Ascending aorta (tissue), 2 donors: Measurements from ENCODE around the gene WNT6. TPM values are rescaled to one million over a fixed set of nuclear protein-coding genes. Genes with fewer than 3 reads are reported as not detected.

Experiments
- DNase-seq, 2 donors: peaks; one replicate each; pipeline ENCODE4 v3.0.0-alpha.2; 2019; ENCODE audit warnings: low spot score in 2 of 2
- H3K27ac ChIP-seq, 2 donors: fragments of 200-600 bp; sonication (generic); one replicate each; pipeline ENCODE4 v1.5.1; 2016 to 2017; ENCODE audit warnings: mild to moderate bottlenecking in 1 of 2
- H3K27me3 ChIP-seq: fragments of 200-600 bp; sonication (generic); one replicate; pipeline ENCODE4 v1.5.1; 2017
- H3K36me3 ChIP-seq, 2 donors: fragments of 200-600 bp; sonication (generic); one replicate each; pipeline ENCODE4 v1.5.1; 2016
- H3K4me1 ChIP-seq, 2 donors: fragments of 200-600 bp; sonication (generic); one replicate each; pipeline ENCODE4 v1.5.1; 2016 to 2017; ENCODE audit warnings: mild to moderate bottlenecking in 1 of 2
- H3K4me3 ChIP-seq, 2 donors: fragments of 200-600 bp; sonication (generic); one replicate each; pipeline ENCODE4 v1.5.1; 2016 to 2017; ENCODE audit warnings: mild to moderate bottlenecking in 1 of 2
- H3K9me3 ChIP-seq, 2 donors: fragments of 200-600 bp; sonication (generic); one replicate each; pipeline ENCODE4 v1.5.1; 2016
- intact Hi-C: fragments of 100-400 bp; cut with DNase I; formaldehyde crosslinking; loops from one replicate; pipeline ENCODE4 v1.15.1; 2023
- total RNA-seq: library from RNA; depleted of rRNA; stranded (reverse); fragments of >200 nt; gene quantifications from one replicate; pipeline ENCODE4 v1.1.0, GENCODE V29; 2016
- TF ChIP-seq, protein P1 (sequence below), 3 experiments: fragments of 200-600 bp in 2 of 3; fragments of 450-650 bp in 1 of 3; sonication (generic) in 2 of 3; IDR thresholded peaks; one replicate each; pipeline ENCODE4 v1.5.1; 2016 to 2019; ENCODE audit warnings: antibody characterized with exemption in 3 of 3, mild to moderate bottlenecking in 1 of 3, moderate library complexity in 1 of 3

The WNT6 gene
- total RNA-seq, 1 donor from 2014 or later: 1.2 TPM

DNA sequence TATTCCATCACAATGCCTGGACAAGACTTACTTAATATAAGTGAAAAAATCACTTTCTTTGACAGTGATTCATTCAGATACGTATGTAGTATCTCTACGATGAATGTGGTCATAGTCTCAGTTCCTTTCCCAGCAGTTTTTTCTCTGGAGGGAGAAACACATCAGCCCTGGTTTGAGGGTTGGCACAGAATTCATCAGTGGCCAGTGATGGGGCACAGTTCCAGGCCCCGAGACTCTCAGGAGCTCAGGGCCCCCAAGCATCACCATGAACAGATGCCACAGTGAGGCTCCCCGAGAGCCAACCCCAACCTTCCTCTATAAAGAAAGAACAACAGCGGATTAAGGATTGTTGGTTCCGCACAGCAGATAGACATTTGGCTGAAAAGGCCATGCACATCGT lies 40.5 kb upstream of the WNT6 start:
- Histone ChIP-seq H3K4me1 (no peaks in the 10 kb centered on the region), H3K27me3 (no peaks in the 10 kb centered on the region), H3K36me3 (peaks cover 41 to 58% of the 10 kb centered on the region in 2 donors), H3K27ac (no peak overlapping the region), H3K9me3 (no peaks in the 10 kb centered on the region), H3K4me3 (no peak overlapping the region)
- TF ChIP-seq, protein P1, sequence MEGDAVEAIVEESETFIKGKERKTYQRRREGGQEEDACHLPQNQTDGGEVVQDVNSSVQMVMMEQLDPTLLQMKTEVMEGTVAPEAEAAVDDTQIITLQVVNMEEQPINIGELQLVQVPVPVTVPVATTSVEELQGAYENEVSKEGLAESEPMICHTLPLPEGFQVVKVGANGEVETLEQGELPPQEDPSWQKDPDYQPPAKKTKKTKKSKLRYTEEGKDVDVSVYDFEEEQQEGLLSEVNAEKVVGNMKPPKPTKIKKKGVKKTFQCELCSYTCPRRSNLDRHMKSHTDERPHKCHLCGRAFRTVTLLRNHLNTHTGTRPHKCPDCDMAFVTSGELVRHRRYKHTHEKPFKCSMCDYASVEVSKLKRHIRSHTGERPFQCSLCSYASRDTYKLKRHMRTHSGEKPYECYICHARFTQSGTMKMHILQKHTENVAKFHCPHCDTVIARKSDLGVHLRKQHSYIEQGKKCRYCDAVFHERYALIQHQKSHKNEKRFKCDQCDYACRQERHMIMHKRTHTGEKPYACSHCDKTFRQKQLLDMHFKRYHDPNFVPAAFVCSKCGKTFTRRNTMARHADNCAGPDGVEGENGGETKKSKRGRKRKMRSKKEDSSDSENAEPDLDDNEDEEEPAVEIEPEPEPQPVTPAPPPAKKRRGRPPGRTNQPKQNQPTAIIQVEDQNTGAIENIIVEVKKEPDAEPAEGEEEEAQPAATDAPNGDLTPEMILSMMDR (IDR thresholded peaks at IDR 0.05): no peak
- no peak for DNase-seq
- intact Hi-C loops: no loop called here

DNA sequence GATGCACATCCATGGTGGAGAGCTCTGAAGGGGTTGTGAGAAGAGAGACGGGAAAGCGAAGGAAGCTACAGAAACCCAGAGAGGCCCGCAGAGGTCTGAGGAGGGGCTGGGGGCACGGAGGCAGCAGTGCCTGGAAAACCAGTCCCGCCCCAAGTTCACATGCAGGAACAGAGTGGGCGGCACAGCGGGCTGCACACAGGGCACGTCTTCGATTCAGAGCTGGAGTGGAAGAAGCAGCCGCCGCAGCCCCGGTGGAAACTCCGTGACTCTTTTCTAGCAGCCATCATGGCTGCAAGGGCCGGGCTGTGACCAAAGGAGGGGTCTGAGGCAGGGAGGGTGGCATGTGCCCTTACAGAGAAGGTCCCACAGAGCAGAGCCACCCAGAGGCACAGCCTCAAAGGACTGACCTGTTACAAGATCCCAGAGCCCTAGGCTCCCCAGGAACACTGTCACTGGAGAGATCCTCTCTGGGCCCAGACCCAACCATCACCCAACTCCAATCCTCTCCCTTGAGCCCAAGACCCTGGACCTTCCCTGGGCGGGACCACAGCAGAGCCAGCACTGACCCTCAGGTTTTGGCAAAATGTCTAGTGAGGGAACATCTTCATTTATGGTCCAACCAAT lies 38.7 kb upstream of the WNT6 start:
- no peak for DNase-seq
- Histone ChIP-seq H3K4me1 (no peaks in the 10 kb centered on the region), H3K27ac (no peak overlapping the region), H3K27me3 (no peaks in the 10 kb centered on the region), H3K36me3 (peaks cover 23 to 40% of the 10 kb centered on the region in 2 donors), H3K9me3 (no peaks in the 10 kb centered on the region), H3K4me3 (no peak overlapping the region)
- TF ChIP-seq, protein P1 (IDR thresholded peaks at IDR 0.05): no peak
- intact Hi-C loops: no loop called here

DNA sequence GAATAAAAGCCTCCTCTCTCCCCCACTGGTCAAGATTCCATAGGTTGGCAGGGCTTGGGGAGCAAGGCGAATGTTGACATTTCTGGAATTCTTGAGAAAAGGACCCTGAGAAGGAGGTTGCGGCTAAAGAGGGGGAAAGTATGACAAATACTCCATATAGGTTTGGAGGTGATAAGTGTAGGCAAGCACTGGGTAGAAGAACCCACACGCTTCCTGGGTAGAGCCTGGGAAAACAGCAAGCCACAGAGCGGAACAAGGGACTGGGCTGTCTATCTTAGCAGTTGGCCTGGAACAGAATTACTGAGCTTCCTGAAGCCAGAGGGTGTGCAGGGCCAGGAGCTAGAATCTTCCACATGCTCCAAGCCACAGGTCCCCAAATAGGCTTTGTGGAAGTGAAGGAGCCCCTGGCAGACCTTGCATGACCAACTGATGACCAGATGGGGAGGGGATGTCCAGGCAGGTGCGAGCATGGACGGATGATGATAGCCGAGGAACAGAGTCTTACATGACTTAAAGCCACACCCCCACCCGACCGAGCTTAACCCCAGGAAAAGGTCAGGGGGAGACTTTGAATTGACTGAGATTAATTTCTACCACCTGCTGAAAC lies 37.9 kb upstream of the WNT6 start:
- TF ChIP-seq, protein P1 (IDR thresholded peaks at IDR 0.05): no peak
- Histone ChIP-seq H3K27me3 (no peaks in the 10 kb centered on the region), H3K27ac (no peak overlapping the region), H3K36me3 (peaks cover 21 to 31% of the 10 kb centered on the region in 2 donors), H3K4me3 (no peak overlapping the region), H3K9me3 (no peaks in the 10 kb centered on the region), H3K4me1 (no peaks in the 10 kb centered on the region)
- intact Hi-C loops: no loop called here
- no peak for DNase-seq

DNA sequence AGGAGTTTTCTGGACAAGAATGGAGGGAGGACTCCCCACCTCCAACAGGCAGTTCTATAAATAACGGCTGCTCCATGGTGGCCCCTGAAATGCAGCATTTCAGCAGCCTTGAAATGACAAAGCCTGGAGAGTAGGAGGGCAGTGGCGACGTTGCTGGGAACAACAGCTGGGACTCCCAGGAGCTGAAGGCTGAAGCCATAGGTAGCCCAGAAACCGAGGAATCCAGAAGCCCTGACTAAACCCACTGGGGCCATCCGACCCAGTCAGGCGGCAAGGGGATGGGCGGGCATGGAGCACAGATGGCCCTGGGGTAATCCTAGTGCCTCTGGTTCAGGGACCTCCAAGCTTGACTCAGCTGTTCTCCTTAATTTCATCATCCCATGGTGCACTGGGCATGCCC lies 37.0 kb upstream of the WNT6 start:
- intact Hi-C loops: no loop called here
- Histone ChIP-seq H3K4me3 (no peak overlapping the region), H3K27me3 (no peaks in the 10 kb centered on the region), H3K36me3 (peaks cover 21 to 24% of the 10 kb centered on the region in 2 donors), H3K9me3 (no peaks in the 10 kb centered on the region), H3K4me1 (no peaks in the 10 kb centered on the region), H3K27ac (no peak overlapping the region)
- TF ChIP-seq, protein P1 (IDR thresholded peaks at IDR 0.05): no peak
- no peak for DNase-seq

DNA sequence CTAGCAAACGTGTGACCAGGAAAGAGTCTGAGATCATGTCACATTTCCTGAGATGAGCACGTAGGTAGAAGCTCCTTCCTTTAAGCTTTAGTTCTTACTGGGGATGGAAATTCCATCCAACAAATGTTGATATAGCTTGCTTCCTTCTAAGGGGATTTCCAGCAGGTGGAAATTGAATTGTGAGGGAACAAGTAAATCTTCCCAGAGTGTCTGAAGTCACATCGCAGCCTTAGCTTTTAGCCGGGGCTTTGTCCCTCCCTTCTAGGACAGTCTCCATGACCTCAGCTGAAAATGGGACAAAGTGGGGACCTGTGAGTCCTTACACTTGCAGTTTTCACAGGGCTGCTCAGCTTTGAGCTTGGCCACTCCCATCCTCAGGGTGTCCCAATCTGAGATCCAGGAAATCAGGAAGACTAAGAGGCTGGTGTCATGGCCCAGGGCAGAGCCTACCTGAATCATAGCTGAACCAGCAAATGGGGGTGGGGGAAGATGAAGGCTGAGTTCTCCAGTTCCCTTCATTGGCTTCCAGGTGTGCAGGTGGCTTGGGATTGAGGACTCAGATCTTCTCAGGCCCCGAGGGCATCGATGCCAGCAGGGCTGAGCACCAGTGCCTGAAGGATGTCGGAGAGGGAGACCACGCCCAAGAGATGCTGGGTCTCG lies 36.3 kb upstream of the WNT6 start:
- H3K27me3 ChIP-seq: no peaks in the 10 kb centered on the region
- no peaks in the 10 kb centered on the region for H3K4me1 ChIP-seq
- DNase-seq: no peak
- no peak overlapping the region for H3K4me3 ChIP-seq
- peaks cover 17 to 20% of the 10 kb centered on the region in 2 donors for H3K36me3 ChIP-seq
- no peak overlapping the region for H3K27ac ChIP-seq
- no peaks in the 10 kb centered on the region for H3K9me3 ChIP-seq
- TF ChIP-seq, protein P1 (IDR thresholded peaks at IDR 0.05): no peak
- intact Hi-C loops: no loop called here
